ENCODE results near the gene S1PR4. TPM values are rescaled to one million over a fixed set of nuclear protein-coding genes. Genes with fewer than 3 reads are reported as not detected.
"Not testable (repeated sequence)": the region's sequence is repeated elsewhere in the genome, so short reads cannot be mapped to it uniquely, and the experiment has no call there.

The S1PR4 gene
- total RNA-seq, 2 donors from 2014 or later, result not detected

DNA sequence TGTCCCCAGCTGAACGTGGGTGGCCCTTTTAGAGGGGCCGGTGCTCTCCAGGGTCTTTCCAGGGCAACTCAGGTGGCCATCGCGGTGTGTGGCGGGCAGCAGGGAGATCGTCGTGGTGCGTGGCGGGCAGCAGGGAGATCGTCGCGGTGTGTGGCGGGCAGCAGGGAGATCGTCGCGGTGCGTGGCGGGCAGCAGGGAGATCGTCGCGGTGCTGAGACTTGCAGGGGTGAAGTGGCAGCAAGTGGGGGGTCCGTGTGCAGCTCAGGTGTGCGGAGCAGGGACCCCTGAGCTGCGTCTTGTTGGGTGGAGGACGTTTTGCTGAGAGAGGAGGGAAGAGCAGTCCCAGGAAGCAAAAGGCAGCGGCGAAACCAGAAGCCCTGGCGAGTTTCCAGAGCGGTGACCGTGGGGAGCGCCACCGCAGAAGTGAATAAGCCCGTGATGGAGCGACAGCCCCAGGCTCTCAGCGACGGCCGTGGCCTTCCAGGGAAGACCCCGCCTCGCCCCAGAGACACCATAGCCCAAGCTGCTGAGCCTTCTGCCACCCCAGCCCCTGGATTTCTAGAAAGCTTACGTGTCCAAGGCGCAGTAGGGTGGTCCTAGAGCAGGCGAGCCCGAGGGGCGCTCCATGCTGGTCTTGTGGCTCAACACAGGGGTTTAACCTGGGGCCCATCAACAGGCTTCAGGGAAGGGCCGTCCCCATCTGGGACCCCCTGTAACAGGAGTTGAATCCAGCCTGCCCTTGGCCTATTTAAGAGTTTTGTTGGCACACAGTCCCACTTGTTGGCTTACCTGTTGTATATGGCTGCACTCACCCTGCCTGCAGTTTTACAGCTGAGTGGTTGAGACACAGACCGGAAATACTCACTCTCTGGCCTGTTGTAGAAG is 12.6 kb downstream of the S1PR4 start:
- no peak overlapping the region for H3K4me3 Mint-ChIP-seq
- peaks cover 7% of the 10 kb centered on the region for H3K4me1 Mint-ChIP-seq

DNA sequence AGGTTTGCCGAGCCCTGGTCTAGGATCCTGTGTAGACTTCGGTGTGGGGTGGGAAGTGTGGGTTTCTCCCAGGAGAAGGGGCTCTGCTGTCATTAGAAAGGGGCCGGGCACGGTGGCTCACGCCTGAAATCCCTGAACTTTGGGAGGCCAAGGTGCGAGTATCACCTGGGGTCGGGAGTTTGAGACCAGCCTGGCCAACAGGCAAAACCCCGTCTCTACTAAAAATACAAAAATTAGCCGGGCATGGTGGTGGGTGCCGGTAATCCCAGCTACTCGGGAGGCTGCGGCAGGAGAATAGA is 13.2 kb downstream of the S1PR4 start:
- H3K4me1 ChIP-seq (ENCODE audit: control insufficient read depth, insufficient read depth, low read length); DNase-seq; H3K27ac Mint-ChIP-seq; H3K4me1 Mint-ChIP-seq; H3K9ac ChIP-seq (ENCODE audit: extremely low read depth, low read length, poor library complexity, severe bottlenecking); H3K4me3 ChIP-seq (ENCODE audit: low read length); H3K27ac ChIP-seq (ENCODE audit: low read depth, low read length); H3K27me3 Mint-ChIP-seq (ENCODE audit: insufficient read depth); H3K4me3 Mint-ChIP-seq; H3K9me3 ChIP-seq (ENCODE audit: control insufficient read depth, low read length); H3K9me3 Mint-ChIP-seq; H3K27me3 ChIP-seq (ENCODE audit: control insufficient read depth, insufficient read depth, low read length, poor library complexity, severe bottlenecking): not testable (repeated sequence)
- peaks cover 16% of the 10 kb centered on the region for H3K36me3 ChIP-seq (ENCODE audit: control insufficient read depth, insufficient read depth, low read length)
- H3K36me3 Mint-ChIP-seq (ENCODE audit: low read depth), result peaks cover 31% of the 10 kb centered on the region
- 93 to 97% methylated on average over 12 of the region's 12 CpGs for whole genome bisulfite sequencing, 2 experiments (ENCODE audit: insufficient coverage in 1 of 2, insufficient read length in 1 of 2)

More for the DNA sequence above, 12.6 kb downstream of the S1PR4 start:
- Histone ChIP-seq H3K9me3 (ENCODE audit: control insufficient read depth, low read length) (no peaks in the 10 kb centered on the region), H3K27ac (ENCODE audit: low read depth, low read length) (no peak overlapping the region), H3K36me3 (ENCODE audit: control insufficient read depth, insufficient read depth, low read length) (peaks cover 16% of the 10 kb centered on the region), H3K4me3 (ENCODE audit: low read length) (no peak overlapping the region), H3K9ac (ENCODE audit: extremely low read depth, low read length, poor library complexity, severe bottlenecking) (no peak overlapping the region), H3K27me3 (ENCODE audit: control insufficient read depth, insufficient read depth, low read length, poor library complexity, severe bottlenecking) (no peaks in the 10 kb centered on the region), H3K4me1 (ENCODE audit: control insufficient read depth, insufficient read depth, low read length) (no peaks in the 10 kb centered on the region)
- WGBS, 2 experiments (ENCODE audit: insufficient coverage in 1 of 2, insufficient read length in 1 of 2), result 89 to 96% methylated on average over 26 to 46 of the region's 46 CpGs
- Mint-ChIP-seq H3K36me3 (ENCODE audit: low read depth) (peaks cover 31% of the 10 kb centered on the region), H3K27ac (peak overlapping the region; percentile 65), H3K27me3 (ENCODE audit: insufficient read depth) (no peaks in the 10 kb centered on the region), H3K9me3 (no peaks in the 10 kb centered on the region)
- TF ChIP-seq, protein P1, sequence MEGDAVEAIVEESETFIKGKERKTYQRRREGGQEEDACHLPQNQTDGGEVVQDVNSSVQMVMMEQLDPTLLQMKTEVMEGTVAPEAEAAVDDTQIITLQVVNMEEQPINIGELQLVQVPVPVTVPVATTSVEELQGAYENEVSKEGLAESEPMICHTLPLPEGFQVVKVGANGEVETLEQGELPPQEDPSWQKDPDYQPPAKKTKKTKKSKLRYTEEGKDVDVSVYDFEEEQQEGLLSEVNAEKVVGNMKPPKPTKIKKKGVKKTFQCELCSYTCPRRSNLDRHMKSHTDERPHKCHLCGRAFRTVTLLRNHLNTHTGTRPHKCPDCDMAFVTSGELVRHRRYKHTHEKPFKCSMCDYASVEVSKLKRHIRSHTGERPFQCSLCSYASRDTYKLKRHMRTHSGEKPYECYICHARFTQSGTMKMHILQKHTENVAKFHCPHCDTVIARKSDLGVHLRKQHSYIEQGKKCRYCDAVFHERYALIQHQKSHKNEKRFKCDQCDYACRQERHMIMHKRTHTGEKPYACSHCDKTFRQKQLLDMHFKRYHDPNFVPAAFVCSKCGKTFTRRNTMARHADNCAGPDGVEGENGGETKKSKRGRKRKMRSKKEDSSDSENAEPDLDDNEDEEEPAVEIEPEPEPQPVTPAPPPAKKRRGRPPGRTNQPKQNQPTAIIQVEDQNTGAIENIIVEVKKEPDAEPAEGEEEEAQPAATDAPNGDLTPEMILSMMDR (conservative IDR thresholded peaks at IDR 0.05), result no peak
- DNase-seq, result no peak

DNA sequence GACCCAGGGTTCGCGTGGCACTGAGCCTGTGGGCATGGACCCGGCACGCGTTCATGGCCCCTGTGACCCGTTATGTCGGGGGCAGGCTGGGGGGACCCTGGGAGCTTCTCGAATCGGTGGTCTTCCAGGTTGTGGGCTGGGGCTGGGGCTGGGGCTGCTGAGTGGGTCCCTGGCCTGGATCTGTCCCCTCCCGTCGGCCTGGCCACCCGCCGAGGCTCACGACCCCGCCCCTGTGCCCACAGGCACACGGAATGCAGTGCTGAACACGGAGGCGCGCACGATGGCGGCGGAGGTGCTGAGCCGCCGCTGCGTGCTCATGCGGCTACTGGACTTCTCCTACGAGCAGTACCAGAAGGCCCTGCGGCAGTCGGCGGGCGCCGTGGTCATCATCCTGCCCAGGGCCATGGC is 13.7 kb downstream of the S1PR4 start:
- H3K9me3 Mint-ChIP-seq, result no peaks in the 10 kb centered on the region
- no peak for DNase-seq
- H3K4me1 Mint-ChIP-seq, result peaks cover under 1% of the 10 kb centered on the region
- H3K4me3 Mint-ChIP-seq, result no peak overlapping the region
- peaks cover 16% of the 10 kb centered on the region for H3K36me3 ChIP-seq (ENCODE audit: control insufficient read depth, insufficient read depth, low read length)
- no peaks in the 10 kb centered on the region for H3K27me3 Mint-ChIP-seq (ENCODE audit: insufficient read depth)
- no peaks in the 10 kb centered on the region for H3K27me3 ChIP-seq (ENCODE audit: control insufficient read depth, insufficient read depth, low read length, poor library complexity, severe bottlenecking)
- H3K27ac ChIP-seq (ENCODE audit: low read depth, low read length), result no peak overlapping the region
- no peaks in the 10 kb centered on the region for H3K9me3 ChIP-seq (ENCODE audit: control insufficient read depth, low read length)
- no peak overlapping the region for H3K27ac Mint-ChIP-seq
- 95 to 96% methylated on average over 22 to 32 of the region's 32 CpGs for WGBS, 2 experiments (ENCODE audit: insufficient coverage in 1 of 2, insufficient read length in 1 of 2)
- H3K4me1 ChIP-seq (ENCODE audit: control insufficient read depth, insufficient read depth, low read length), result no peaks in the 10 kb centered on the region
- TF ChIP-seq, protein P1 (conservative IDR thresholded peaks at IDR 0.05), result no peak
- H3K36me3 Mint-ChIP-seq (ENCODE audit: low read depth), result peaks cover 31% of the 10 kb centered on the region
- no peak overlapping the region for H3K9ac ChIP-seq (ENCODE audit: extremely low read depth, low read length, poor library complexity, severe bottlenecking)
- no peak overlapping the region for H3K4me3 ChIP-seq (ENCODE audit: low read length)

Measured in endodermal cell (in vitro differentiated cells).